ENCODE data around the gene AMPH. TPM values are rescaled to one million over a fixed set of nuclear protein-coding genes. Genes with fewer than 3 reads are reported as not detected.

The AMPH gene
- total and polyA plus RNA-seq, 11 donors, result 0.46 to 5.3 (median 3.1) TPM

DNA sequence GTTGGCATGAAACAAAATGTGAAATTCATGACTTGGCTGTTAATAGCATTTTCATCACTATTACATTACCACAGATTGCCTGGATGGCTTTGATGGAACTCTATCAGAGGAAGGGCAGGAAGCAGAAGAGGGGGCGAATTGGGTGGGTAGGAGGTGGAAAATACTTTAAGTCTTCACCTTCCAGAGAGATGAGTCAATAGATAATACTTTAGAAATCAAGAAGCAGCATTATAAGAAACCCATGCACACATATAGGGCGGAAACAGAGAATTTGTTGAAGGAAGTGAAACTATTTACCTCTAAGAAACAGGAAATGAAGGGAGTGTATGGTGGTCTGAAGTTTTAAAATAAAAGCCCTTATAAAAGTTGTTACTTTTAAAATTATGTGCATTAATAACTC is 205.7 kb downstream of the AMPH start:
- no peak overlapping the region for H3K27ac ChIP-seq
- TF ChIP-seq, protein P1, sequence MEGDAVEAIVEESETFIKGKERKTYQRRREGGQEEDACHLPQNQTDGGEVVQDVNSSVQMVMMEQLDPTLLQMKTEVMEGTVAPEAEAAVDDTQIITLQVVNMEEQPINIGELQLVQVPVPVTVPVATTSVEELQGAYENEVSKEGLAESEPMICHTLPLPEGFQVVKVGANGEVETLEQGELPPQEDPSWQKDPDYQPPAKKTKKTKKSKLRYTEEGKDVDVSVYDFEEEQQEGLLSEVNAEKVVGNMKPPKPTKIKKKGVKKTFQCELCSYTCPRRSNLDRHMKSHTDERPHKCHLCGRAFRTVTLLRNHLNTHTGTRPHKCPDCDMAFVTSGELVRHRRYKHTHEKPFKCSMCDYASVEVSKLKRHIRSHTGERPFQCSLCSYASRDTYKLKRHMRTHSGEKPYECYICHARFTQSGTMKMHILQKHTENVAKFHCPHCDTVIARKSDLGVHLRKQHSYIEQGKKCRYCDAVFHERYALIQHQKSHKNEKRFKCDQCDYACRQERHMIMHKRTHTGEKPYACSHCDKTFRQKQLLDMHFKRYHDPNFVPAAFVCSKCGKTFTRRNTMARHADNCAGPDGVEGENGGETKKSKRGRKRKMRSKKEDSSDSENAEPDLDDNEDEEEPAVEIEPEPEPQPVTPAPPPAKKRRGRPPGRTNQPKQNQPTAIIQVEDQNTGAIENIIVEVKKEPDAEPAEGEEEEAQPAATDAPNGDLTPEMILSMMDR (IDR thresholded peaks at IDR 0.05), result no peak
- no peak for TF ChIP-seq POLR2A (IDR thresholded peaks at IDR 0.05)
- ATAC-seq (no peak), DNase-seq (no peak)
- no peak overlapping the region for H3K4me3 ChIP-seq
- H3K36me3 ChIP-seq, result no peaks in the 10 kb centered on the region
- intact Hi-C loops (cut with DNase I), result no loop called here
- H3K9me3 ChIP-seq, result no peaks in the 10 kb centered on the region
- 38 to 76% (median 74%) methylated on average over 2 of the region's 2 CpGs for WGBS, 4 donors
- peaks cover 0 to 8% (median 0%) of the 10 kb centered on the region in 12 donors for H3K4me1 ChIP-seq
- H3K27me3 ChIP-seq, result no peaks in the 10 kb centered on the region

DNA sequence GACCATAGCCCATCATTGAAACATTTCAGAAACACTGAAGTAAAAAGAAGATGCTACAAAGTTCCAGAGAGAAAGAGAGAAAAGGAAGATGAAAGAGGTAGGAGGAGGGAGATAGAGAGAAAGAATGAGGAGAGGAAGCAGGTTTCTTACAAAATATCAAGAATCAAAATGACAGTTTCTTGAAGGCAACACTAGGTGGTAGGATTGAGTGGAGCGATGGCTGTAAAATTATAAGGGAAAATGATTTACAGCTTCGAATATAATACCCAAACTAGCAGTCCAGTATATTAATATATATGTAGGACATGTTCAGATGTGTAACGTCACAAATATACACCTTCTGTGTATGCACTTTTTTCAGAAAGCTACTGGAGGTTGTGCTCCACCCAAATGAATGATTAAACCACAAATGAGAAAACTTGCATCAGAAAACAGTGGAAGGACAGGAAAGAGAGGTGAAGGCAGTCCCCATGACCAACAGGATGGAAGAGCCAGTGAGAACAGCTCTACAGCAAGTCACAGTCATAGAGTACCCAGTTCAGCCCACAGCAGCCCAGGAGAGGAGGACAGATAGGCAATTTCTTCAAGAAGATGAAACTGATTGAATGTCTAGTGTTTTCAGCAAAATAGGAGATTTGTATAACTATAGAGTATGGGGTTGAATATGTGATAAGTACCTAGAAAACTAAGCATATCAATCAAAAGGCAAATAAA is 206.3 kb downstream of the AMPH start:
- Histone ChIP-seq H3K27ac (no peak overlapping the region), H3K9me3 (no peaks in the 10 kb centered on the region), H3K4me3 (no peak overlapping the region), H3K36me3 (no peaks in the 10 kb centered on the region), H3K27me3 (no peaks in the 10 kb centered on the region), H3K4me1 (peaks cover 0 to 8% (median 0%) of the 10 kb centered on the region in 12 donors)
- DNase-seq (no peak), ATAC-seq (no peak)
- 82 to 88% (median 86%) methylated on average over 3 of the region's 3 CpGs for WGBS, 4 donors
- intact Hi-C loops (cut with DNase I), result no loop called here
- TF ChIP-seq, protein P1 (IDR thresholded peaks at IDR 0.05), result peak in 1 of 12 donors; percentile 8
- no peak for TF ChIP-seq POLR2A (IDR thresholded peaks at IDR 0.05)

DNA sequence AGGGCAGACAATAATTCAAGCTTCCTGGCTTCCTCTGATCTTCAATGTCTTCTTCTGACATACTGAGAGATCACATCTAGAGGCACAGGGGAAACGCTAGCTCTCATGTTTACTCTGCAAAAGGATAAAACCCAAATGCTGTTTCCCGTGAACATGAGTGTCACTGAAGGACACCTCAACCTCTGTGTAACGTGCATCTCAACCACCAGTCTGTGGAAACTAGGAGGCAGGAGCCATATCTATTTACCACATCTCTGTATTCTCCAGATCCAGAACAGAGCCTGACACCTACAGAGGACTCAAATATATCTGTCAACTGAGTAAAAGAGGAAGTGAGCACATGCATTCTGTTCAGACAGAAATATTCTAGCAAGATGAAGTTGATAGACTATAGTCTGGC is 217.4 kb downstream of the AMPH start:
- intact Hi-C loops (cut with DNase I), result loop anchor here in 1 of 10 donors (10.0 kb wide), 1 partner anchor 331 kb away; no protein-coding TSS in a partner anchor
- Histone ChIP-seq H3K27me3 (no peaks in the 10 kb centered on the region), H3K36me3 (no peaks in the 10 kb centered on the region), H3K27ac (no peak overlapping the region), H3K4me3 (no peak overlapping the region), H3K9me3 (no peaks in the 10 kb centered on the region), H3K4me1 (no peaks in the 10 kb centered on the region)
- TF ChIP-seq, protein P1 (IDR thresholded peaks at IDR 0.05), result no peak
- TF ChIP-seq POLR2A (IDR thresholded peaks at IDR 0.05), result no peak
- DNase-seq, result no peak
- no peak for ATAC-seq
- WGBS, 4 donors, result 74 to 92% (median 81%) methylated on average over 3 of the region's 3 CpGs

DNA sequence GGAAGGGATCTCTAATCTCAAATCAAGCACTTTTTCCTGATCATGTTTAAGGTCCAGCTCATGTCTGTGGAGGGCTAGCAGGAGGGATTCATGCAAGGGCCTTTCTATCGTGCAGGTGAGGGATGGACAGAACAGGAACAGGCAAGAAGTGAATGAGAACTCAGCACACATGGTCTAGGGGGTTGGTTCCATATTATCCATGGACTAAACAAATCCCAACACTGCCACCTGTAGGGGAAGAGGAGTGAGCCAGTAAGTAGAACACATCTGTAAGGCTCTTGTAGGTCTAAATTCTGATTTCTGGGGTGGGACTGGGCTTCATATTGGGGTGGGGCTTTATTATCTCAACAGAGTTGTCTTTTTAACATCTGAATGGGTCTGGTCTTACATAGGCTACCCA is 219.8 kb downstream of the AMPH start:
- Histone ChIP-seq H3K9me3 (no peaks in the 10 kb centered on the region), H3K27me3 (no peaks in the 10 kb centered on the region), H3K4me3 (no peak overlapping the region), H3K36me3 (no peaks in the 10 kb centered on the region), H3K27ac (no peak overlapping the region), H3K4me1 (no peaks in the 10 kb centered on the region)
- DNase-seq, result no peak
- no peak for TF ChIP-seq POLR2A (IDR thresholded peaks at IDR 0.05)
- TF ChIP-seq, protein P1 (IDR thresholded peaks at IDR 0.05), result peak in 1 of 12 donors; percentile 6
- intact Hi-C loops (cut with DNase I), result loop anchor here in 1 of 10 donors (10.0 kb wide), 1 partner anchor 333 kb away; no protein-coding TSS in a partner anchor
- no peak for ATAC-seq
- WGBS, 4 donors, result 77 to 94% (median 79%) methylated on average over 1 of the region's 1 CpG
